Vagina (tissue), 2 donors: Measurements from ENCODE around the gene CACNA2D4.

ENCODE experiments used
- CTCF ChIP-seq, 3 experiments: fragments of 450-650 bp in 2 of 3; fragments of 200-600 bp in 1 of 3; sonication (generic) in 1 of 3; IDR thresholded peaks; one replicate each; pipeline ENCODE4 v1.5.1; 2017 to 2019; ENCODE audit warnings: antibody characterized with exemption in 3 of 3, mild to moderate bottlenecking in 2 of 3, moderate library complexity in 2 of 3
- POLR2A ChIP-seq, 2 donors: fragments of 450-650 bp; IDR thresholded peaks; one replicate each; pipeline ENCODE4 v1.6.1; 2017; ENCODE audit warnings: antibody characterized with exemption in 2 of 2, mild to moderate bottlenecking in 2 of 2, moderate library complexity in 2 of 2

GRCh38 chr12:1834186-1834925 is 84.1 kb downstream of the CACNA2D4 start:
- TF ChIP-seq CTCF (IDR thresholded peaks at IDR 0.05) (no peak), POLR2A (IDR thresholded peaks at IDR 0.05) (no peak)
